HL-60 (cell line): ENCODE results near the gene DNAH1.

Experiments
- GABPA ChIP-seq: IDR thresholded peaks from 2 replicates; pipeline ENCODE4 v1.6.1; 2012; ENCODE audit warnings: low read depth
- POLR2AphosphoS5 ChIP-seq: IDR thresholded peaks from 2 replicates; pipeline ENCODE4 v1.6.1; 2012; ENCODE audit warnings: low read depth
- SPI1 ChIP-seq: IDR thresholded peaks from 2 replicates; pipeline ENCODE4 v1.6.1; 2012; ENCODE audit warnings: low read depth, mild to moderate bottlenecking, borderline replicate concordance
- TF ChIP-seq, protein P1 (sequence below): IDR thresholded peaks from one replicate; pipeline ENCODE4 v1.5.1; 2011; ENCODE audit warnings: low read length, control low read depth, inconsistent platforms; ENCODE audit not compliant: insufficient read depth
- TF ChIP-seq, protein P2 (sequence below): IDR thresholded peaks from 2 replicates; pipeline ENCODE4 v1.6.1; 2012; ENCODE audit warnings: low read depth; ENCODE audit not compliant: insufficient replicate concordance

GRCh38 chr3:52318186-52318816, 2.2 kb downstream of the DNAH1 start:
- TF ChIP-seq, protein P1, sequence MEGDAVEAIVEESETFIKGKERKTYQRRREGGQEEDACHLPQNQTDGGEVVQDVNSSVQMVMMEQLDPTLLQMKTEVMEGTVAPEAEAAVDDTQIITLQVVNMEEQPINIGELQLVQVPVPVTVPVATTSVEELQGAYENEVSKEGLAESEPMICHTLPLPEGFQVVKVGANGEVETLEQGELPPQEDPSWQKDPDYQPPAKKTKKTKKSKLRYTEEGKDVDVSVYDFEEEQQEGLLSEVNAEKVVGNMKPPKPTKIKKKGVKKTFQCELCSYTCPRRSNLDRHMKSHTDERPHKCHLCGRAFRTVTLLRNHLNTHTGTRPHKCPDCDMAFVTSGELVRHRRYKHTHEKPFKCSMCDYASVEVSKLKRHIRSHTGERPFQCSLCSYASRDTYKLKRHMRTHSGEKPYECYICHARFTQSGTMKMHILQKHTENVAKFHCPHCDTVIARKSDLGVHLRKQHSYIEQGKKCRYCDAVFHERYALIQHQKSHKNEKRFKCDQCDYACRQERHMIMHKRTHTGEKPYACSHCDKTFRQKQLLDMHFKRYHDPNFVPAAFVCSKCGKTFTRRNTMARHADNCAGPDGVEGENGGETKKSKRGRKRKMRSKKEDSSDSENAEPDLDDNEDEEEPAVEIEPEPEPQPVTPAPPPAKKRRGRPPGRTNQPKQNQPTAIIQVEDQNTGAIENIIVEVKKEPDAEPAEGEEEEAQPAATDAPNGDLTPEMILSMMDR = no peak
- TF ChIP-seq, protein P2, sequence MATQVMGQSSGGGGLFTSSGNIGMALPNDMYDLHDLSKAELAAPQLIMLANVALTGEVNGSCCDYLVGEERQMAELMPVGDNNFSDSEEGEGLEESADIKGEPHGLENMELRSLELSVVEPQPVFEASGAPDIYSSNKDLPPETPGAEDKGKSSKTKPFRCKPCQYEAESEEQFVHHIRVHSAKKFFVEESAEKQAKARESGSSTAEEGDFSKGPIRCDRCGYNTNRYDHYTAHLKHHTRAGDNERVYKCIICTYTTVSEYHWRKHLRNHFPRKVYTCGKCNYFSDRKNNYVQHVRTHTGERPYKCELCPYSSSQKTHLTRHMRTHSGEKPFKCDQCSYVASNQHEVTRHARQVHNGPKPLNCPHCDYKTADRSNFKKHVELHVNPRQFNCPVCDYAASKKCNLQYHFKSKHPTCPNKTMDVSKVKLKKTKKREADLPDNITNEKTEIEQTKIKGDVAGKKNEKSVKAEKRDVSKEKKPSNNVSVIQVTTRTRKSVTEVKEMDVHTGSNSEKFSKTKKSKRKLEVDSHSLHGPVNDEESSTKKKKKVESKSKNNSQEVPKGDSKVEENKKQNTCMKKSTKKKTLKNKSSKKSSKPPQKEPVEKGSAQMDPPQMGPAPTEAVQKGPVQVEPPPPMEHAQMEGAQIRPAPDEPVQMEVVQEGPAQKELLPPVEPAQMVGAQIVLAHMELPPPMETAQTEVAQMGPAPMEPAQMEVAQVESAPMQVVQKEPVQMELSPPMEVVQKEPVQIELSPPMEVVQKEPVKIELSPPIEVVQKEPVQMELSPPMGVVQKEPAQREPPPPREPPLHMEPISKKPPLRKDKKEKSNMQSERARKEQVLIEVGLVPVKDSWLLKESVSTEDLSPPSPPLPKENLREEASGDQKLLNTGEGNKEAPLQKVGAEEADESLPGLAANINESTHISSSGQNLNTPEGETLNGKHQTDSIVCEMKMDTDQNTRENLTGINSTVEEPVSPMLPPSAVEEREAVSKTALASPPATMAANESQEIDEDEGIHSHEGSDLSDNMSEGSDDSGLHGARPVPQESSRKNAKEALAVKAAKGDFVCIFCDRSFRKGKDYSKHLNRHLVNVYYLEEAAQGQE = no peak
- TF ChIP-seq POLR2AphosphoS5 = no peak
- no peak for TF ChIP-seq GABPA
- TF ChIP-seq SPI1 = no peak
